Measurements from ENCODE around the gene GLIPR1.
A peak's percentile ranks its signal among the peaks of the same experiment; 100 is the strongest.
"Not testable (repeated sequence)": the region's sequence is repeated elsewhere in the genome, so short reads cannot be mapped to it uniquely, and the experiment has no call there.

The GLIPR1 gene

DNA sequence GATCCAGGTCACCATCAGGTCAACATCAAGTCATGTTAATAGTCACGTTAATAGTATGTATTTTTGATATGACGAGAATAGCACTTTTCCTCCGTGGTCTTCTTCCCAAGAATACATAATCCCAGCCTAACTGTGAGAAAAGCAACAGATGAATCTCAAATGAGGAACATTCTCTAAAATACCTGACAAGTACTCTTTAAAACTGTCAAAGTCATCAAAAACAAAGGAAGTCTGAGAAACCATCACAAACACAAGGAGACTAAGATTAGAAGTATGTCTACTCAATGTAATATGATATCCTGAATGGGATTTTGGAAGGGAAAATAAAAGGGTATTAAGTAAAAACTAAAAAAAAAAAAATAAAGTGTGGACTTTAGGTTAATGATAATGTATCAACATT lies 36.8 kb upstream of the GLIPR1 start:
- peak; percentile 6 for DNase-seq (ENCODE audit: low read depth)
- H3K4me3 ChIP-seq (ENCODE audit: control insufficient read depth, low read depth, low read length): no peak overlapping the region
- no peak for TF ChIP-seq CTCF (conservative IDR thresholded peaks at IDR 0.05; ENCODE audit: control insufficient read depth, insufficient read depth, low read depth, low read length)

- no peak for TF ChIP-seq CTCF (conservative IDR thresholded peaks at IDR 0.05; ENCODE audit: control insufficient read depth, insufficient read depth, low read depth, low read length)
- peak; percentile 68 for DNase-seq (ENCODE audit: low read depth)
- no peak overlapping the region for H3K4me3 ChIP-seq (ENCODE audit: control insufficient read depth, low read depth, low read length)
These were observed 36.0 kb upstream of the GLIPR1 start for GRCh38 chr12:75444429-75445136.

DNA sequence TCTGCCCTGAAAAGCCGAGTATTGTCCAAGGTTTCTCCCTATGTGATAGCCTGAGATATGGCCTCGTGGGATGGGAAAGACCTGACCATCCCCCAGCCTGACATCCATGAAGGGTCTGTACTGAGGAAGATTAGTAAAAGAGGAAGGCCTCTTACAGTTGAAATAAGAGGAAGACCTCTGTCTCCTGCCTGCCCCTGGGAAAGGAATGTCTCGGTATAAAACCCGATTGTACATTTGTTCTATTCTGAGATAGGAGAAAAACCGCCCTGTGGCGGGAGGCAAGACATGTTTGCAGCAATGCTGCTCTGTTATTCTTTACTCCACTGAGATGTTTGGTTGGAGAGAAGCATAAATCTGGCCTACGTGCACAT lies 35.4 kb upstream of the GLIPR1 start:
- not testable (repeated sequence) for H3K4me3 ChIP-seq (ENCODE audit: control insufficient read depth, low read depth, low read length); DNase-seq (ENCODE audit: low read depth)

DNA sequence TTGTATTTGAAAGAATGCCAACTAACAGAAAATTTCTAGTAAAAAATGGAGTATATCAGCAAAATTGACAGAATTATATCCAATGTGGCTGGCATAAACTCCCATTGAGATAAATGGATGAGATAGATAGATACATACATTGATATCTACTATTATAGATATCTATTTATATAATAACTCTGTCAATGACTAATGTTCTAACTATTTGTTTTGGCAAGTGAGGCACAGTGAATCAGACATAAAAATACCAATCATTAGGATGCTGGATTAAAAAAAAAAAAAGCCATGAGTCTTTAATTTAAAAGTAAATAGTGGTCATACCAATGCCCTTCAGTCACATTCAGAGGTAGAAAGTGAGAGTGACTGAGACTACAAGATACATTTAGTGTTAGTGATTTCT lies 33.7 kb upstream of the GLIPR1 start:
- no peak overlapping the region for H3K4me3 ChIP-seq (ENCODE audit: control insufficient read depth, low read depth, low read length)
- TF ChIP-seq CTCF (conservative IDR thresholded peaks at IDR 0.05; ENCODE audit: control insufficient read depth, insufficient read depth, low read depth, low read length): no peak
- DNase-seq (ENCODE audit: low read depth): peak; percentile 86

- no peak overlapping the region for H3K4me3 ChIP-seq (ENCODE audit: control insufficient read depth, low read depth, low read length)
- DNase-seq (ENCODE audit: low read depth): peak; percentile 14
These were observed 32.7 kb upstream of the GLIPR1 start for GRCh38 chr12:75447691-75448393.

GRCh38 chr12:75452675-75453330 lies 27.8 kb upstream of the GLIPR1 start:
- DNase-seq (ENCODE audit: low read depth): peak; percentile 62
- no peak for TF ChIP-seq CTCF (conservative IDR thresholded peaks at IDR 0.05; ENCODE audit: control insufficient read depth, insufficient read depth, low read depth, low read length)
- no peak overlapping the region for H3K4me3 ChIP-seq (ENCODE audit: control insufficient read depth, low read depth, low read length)

More at GRCh38 chr12:75447691-75448393, 32.7 kb upstream of the GLIPR1 start:
- no peak for TF ChIP-seq CTCF (conservative IDR thresholded peaks at IDR 0.05; ENCODE audit: control insufficient read depth, insufficient read depth, low read depth, low read length)

DNA sequence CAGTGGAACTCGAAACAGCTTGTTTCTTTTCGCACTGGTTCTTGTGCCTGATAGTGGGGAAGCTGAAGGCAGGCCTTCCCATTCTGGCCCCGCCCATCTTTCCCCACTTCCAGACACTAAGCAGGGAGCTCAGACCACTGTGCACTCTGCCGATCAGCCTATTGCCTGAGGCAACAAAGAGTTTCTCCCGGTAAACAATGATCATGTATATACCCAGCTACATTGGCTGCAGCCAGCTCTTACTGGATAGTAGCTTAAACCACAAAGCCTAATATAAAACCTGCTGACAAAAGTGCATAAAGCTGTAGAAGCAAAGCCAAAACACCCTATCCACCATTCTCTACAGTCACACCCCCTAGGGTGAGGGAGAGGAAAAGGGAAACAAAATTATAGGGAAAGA lies 24.7 kb upstream of the GLIPR1 start:
- H3K4me3 ChIP-seq (ENCODE audit: control insufficient read depth, low read depth, low read length): no peak overlapping the region
- no peak for DNase-seq (ENCODE audit: low read depth)
- no peak for TF ChIP-seq CTCF (conservative IDR thresholded peaks at IDR 0.05; ENCODE audit: control insufficient read depth, insufficient read depth, low read depth, low read length)
